ENCODE results near the gene RAB1A.
A peak's percentile ranks its signal among the peaks of the same experiment; 100 is the strongest.

The RAB1A gene

DNA sequence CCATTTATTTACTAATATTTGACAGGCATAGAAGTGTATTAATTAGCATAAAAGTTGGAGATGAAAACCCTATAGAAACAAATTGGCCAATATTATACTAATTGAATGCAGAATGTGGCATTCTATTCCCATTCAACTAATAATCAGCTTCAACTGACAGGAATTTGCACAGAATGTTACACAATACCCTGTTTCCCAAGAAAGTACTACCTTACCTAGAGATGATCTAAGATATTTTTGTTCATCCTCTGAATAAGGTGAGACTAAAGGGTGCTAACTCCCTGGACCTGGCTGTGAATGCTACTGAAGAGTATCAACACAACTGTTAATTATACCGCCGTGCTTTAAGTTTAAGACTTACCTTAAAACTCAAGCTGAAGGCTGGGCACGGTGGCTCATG, 44.8 kb downstream of the RAB1A start:
- DNase-seq, result no peak

- no peak for DNase-seq
Measured at GRCh38 chr2:65081232-65081685, 48.6 kb downstream of the RAB1A start.

DNA sequence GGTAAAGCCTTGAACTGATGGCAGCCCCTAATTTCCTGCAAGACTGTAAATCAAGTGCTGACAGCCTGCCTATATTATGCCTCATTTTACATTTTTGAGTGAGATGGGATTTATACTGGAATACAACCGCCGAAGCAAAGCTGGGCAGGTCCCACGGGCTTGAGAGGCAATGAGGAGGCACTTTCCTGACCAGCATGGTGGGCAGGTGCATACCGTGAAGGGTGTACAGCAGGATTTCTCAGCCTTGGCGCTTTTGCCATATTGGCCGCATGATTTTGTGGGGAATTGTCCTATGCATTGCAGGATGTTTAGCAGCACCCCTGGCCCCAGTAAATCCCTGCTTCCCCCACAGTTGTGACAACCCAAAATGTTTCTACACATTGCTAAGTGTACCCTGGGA, 50.9 kb downstream of the RAB1A start:
- no peak for DNase-seq

GRCh38 chr2:65077898-65078297, 52.0 kb downstream of the RAB1A start:
- no peak for DNase-seq

- DNase-seq, result no peak
Measured at GRCh38 chr2:65076345-65076710, 53.6 kb downstream of the RAB1A start.

- no peak for DNase-seq
Measured at GRCh38 chr2:65075605-65076344, 54.1 kb downstream of the RAB1A start.

DNA sequence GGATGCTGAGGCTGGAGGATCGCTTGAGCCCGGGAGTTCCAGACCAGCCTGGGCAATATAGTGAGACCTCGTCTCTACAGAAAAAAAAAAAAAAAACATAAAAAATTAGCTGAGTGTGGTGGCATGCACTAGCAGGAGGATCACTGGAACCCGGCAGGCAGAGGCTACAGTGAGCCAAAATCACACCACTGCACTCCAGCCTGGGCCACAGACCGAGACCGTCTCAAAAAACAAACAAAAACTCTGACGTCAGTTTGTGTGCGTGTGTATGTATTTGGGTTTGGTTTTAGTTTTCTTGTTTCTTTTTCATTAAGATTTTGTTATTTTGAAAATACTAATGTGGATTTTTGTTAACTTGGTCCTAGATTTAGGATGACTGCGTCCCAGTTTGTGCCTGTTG, 54.7 kb downstream of the RAB1A start:
- no peak for DNase-seq

DNA sequence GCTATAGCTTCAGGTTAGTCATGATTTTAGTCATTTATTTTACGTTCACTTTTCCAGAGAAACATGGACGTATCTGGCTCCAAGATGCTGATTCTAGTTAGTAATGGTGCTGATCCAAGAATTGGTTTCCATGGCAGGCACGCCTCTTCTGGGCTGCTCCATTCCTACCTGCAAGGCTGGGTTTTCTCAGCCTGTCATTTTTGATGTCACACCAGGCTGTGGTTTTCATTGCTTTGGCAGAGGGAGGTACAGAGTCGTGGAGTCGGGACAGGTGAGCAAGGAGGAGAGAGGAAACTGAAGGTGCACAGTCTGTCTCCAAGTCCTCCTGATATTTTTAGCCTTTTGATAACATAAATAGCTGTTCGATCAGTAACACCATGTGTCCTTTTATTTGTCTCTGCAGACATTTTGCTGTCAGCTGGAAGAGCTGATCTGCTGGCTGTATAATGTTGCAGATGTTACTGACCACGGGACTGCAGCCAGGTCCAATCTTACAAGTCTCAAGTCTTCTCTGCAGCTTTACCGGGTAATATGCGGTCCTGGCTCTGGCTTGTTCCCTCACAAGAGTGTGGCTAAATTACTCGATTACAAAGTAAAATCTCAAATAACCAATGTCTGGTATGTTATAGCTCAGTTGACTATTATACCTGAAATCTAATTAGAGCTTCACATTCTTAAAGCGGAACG, 55.9 kb downstream of the RAB1A start:
- no peak for DNase-seq

DNA sequence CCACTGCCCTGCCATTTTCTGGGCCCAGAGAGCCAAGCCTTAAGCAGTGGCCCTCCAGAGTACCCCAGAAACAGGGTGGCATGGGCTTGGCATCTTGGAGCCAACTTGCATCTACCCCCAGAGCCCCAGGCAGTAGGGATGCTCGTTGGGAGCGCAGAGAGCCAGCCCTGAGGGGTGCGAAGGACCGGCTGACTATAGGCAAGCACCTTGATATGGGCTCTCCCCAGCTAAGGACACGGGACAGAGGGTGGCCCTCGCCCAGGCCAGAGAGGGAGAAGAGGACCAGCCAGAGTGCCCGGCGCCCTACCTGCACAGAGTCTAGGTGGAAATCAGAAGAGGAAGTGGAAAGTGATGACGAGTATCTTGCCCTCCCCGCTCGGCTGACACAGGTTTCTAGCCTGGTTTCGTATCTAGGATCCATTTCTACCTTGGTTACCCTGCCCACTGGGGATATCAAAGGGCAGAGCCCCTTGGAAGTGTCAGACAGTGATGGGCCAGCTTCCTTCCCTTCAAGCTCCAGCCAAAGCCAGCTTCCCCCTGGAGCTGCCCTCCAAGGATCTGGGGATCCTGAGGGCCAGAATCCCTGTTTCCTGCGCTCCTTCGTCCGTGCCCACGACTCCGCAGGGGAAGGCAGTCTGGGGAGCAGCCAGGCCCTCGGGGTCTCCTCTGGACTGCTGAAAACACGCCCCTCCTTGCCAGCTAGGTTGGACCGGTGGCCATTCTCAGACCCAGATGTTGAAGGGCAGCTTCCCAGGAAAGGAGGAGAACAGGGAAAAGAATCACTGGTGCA, 57.5 kb downstream of the RAB1A start:
- no peak for DNase-seq

DNA sequence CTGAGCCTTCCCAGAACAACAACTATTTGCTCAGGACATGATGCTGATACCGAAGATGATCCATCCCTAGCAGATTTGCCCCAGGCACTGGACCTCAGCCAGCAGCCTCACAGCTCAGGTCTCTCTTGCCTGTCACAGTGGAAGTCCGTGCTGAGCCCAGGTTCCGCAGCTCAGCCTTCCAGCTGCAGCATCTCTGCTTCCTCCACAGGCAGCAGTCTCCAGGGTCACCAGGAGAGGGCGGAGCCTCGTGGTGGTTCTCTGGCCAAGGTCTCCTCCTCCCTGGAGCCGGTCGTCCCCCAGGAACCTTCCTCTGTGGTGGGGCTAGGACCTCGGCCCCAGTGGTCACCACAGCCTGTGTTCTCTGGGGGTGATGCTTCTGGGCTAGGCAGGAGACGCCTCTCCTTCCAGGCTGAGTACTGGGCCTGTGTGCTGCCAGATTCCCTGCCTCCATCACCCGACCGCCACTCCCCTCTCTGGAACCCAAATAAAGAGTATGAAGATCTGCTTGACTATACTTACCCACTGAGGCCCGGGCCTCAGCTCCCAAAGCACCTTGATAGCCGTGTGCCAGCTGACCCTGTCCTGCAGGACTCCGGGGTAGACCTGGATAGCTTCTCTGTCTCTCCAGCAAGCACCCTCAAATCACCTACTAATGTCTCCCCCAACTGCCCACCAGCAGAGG, 58.3 kb downstream of the RAB1A start:
- DNase-seq, result no peak

- no peak for DNase-seq
Measured at GRCh38 chr2:65070856-65071255, 59.0 kb downstream of the RAB1A start.

DNA sequence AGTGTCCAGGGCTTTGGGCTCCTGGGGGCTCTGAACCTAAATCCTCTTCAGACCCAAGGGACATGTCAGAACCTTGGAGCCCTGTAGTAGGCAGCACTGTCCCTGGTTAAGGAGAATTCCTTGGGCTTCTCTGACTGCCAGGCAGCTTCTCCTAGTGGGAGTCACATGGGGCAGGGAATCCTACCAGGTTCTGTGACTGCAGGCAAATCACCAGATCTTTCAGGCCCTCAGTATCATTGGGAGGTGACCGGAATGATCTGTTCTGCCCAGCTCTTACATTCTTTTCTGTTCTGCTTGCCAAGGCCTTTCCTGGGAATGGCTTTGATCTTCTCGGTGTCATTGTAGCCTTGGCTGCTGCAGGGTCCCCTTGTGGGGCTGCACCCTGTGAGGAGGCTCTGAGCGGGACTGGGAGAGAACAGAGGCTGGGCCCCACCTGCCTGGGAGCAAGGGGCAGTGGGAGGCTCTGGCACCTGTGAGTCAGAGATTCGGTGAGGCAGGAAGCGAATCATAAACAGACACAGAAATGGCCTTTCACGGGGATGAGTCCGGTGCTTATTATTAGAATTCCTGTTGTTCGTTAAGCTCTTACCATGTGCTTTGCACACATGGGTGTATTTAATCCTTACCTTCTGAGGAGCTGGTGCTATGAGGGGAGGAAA, 59.6 kb downstream of the RAB1A start:
- no peak for DNase-seq

GRCh38 chr2:65069439-65069824, 60.5 kb downstream of the RAB1A start:
- no peak for DNase-seq

GRCh38 chr2:65067806-65068553, 61.9 kb downstream of the RAB1A start:
- no peak for DNase-seq

- DNase-seq, result peak; percentile 46
Measured at GRCh38 chr2:65064728-65065552, 65.0 kb downstream of the RAB1A start.

- DNase-seq, result no peak
Measured at GRCh38 chr2:65062843-65063825, 66.8 kb downstream of the RAB1A start.

DNA sequence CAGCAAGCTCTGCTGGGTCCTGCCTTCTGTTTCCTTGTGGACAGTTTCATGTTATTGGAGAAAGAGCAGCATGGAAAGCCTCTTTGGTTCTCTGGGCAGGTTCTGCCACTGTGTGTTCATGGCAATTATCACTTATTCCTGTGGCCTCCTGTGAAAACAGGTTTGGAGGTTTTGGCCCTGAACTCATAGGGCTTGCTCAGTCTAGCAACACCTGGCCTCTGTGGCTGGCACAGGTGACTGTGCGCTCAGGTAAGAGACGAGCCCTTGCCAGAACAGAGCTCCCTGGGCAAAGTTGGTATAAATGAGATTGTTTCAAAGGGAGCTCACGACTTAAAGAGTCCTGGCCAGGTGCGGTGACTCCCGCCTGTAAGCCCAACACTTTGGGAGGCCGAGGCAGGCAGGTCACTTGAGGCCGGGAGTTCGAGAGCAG, 68.0 kb downstream of the RAB1A start:
- DNase-seq, result no peak

GRCh38 chr2:65061146-65061909, 68.6 kb downstream of the RAB1A start:
- no peak for DNase-seq

- no peak for DNase-seq
Measured at GRCh38 chr2:65059071-65059470, 70.8 kb downstream of the RAB1A start.
